ENCODE results near the gene GORASP1. TPM values are rescaled to one million over a fixed set of nuclear protein-coding genes. Genes with fewer than 3 reads are reported as not detected.

GORASP1 gene
- total and polyA plus RNA-seq, 4 donors, result 11.8 to 39.4 (median 19.3) TPM

- DNase-seq (ENCODE audit: low spot score), result no peak
- Histone ChIP-seq H3K9me3 (ENCODE audit: control insufficient read depth in 4 of 4, low read length in 3 of 4) (no peaks in the 10 kb centered on the region), H3K36me3 (ENCODE audit: control insufficient read depth in 4 of 4, insufficient read depth in 3 of 4, low read depth in 1 of 4, low read length in 3 of 4) (peaks cover 6 to 27% (median 20%) of the 10 kb centered on the region in 4 donors), H3K9ac (ENCODE audit: low read depth in 1 of 2, low read length in 2 of 2) (no peak overlapping the region), H3K4me3 (ENCODE audit: low read depth in 1 of 3, low read length in 3 of 3) (no peak overlapping the region), H3K27ac (ENCODE audit: low read depth in 1 of 2, low read length in 2 of 2) (no peak overlapping the region), H3K27me3 (ENCODE audit: control insufficient read depth in 4 of 4, insufficient read depth in 4 of 4, low read length in 3 of 4) (no peaks in the 10 kb centered on the region), H3K4me1 (ENCODE audit: control insufficient read depth in 4 of 4, insufficient read depth in 4 of 4, low read length in 3 of 4) (peaks cover 3 to 19% (median 12%) of the 10 kb centered on the region in 4 donors)
- TF ChIP-seq SP1 (IDR thresholded peaks at IDR 0.05) (no peak), FOXA1 (IDR thresholded peaks at IDR 0.05) (no peak), HNF4G (IDR thresholded peaks at IDR 0.05) (no peak), RAD21 (IDR thresholded peaks at IDR 0.05) (no peak), YY1 (IDR thresholded peaks at IDR 0.05) (no peak), MAX (IDR thresholded peaks at IDR 0.05) (no peak)
- 96% methylated on average over 10 of the region's 10 CpGs for WGBS
Observed at GRCh38 chr3:39137991-39138803, 30.8 kb upstream of the GORASP1 start.

GRCh38 chr3:39137435-39137936, 30.1 kb upstream of the GORASP1 start:
- H3K4me1 ChIP-seq (ENCODE audit: control insufficient read depth in 4 of 4, insufficient read depth in 4 of 4, low read length in 3 of 4), result peaks cover 3 to 13% (median 7%) of the 10 kb centered on the region in 4 donors
- WGBS, result 96% methylated on average over 18 of the region's 18 CpGs

GRCh38 chr3:39136533-39137434, 29.4 kb upstream of the GORASP1 start:
- Histone ChIP-seq H3K9me3 (ENCODE audit: control insufficient read depth in 4 of 4, low read length in 3 of 4) (no peaks in the 10 kb centered on the region), H3K36me3 (ENCODE audit: control insufficient read depth in 4 of 4, insufficient read depth in 3 of 4, low read depth in 1 of 4, low read length in 3 of 4) (peaks cover 3 to 14% (median 7%) of the 10 kb centered on the region in 4 donors), H3K4me3 (ENCODE audit: low read depth in 1 of 3, low read length in 3 of 3) (no peak overlapping the region), H3K9ac (ENCODE audit: low read depth in 1 of 2, low read length in 2 of 2) (no peak overlapping the region), H3K4me1 (ENCODE audit: control insufficient read depth in 4 of 4, insufficient read depth in 4 of 4, low read length in 3 of 4) (peaks cover 0 to 6% (median under 1%) of the 10 kb centered on the region in 4 donors), H3K27ac (ENCODE audit: low read depth in 1 of 2, low read length in 2 of 2) (no peak overlapping the region), H3K27me3 (ENCODE audit: control insufficient read depth in 4 of 4, insufficient read depth in 4 of 4, low read length in 3 of 4) (no peaks in the 10 kb centered on the region)
- WGBS, result 91% methylated on average over 21 of the region's 21 CpGs
- no peak for TF ChIP-seq ZBTB33 (IDR thresholded peaks at IDR 0.05)
- TF ChIP-seq NR2F2 (IDR thresholded peaks at IDR 0.05), result no peak
- no peak for TF ChIP-seq FOXA1 (IDR thresholded peaks at IDR 0.05)
- TF ChIP-seq RAD21 (IDR thresholded peaks at IDR 0.05), result no peak
- no peak for TF ChIP-seq YY1 (IDR thresholded peaks at IDR 0.05)
- DNase-seq (ENCODE audit: low spot score), result no peak

More at GRCh38 chr3:39137435-39137936, 30.1 kb upstream of the GORASP1 start:
- H3K9me3 ChIP-seq (ENCODE audit: control insufficient read depth in 4 of 4, low read length in 3 of 4), result no peaks in the 10 kb centered on the region
- TF ChIP-seq ATF3 (IDR thresholded peaks at IDR 0.05) (no peak), HNF4G (IDR thresholded peaks at IDR 0.05) (no peak), EGR1 (IDR thresholded peaks at IDR 0.05; ENCODE audit: low read depth in 2 of 2) (no peak)
- no peak overlapping the region for H3K4me3 ChIP-seq (ENCODE audit: low read depth in 1 of 3, low read length in 3 of 3)
- peaks cover 3 to 20% (median 13%) of the 10 kb centered on the region in 4 donors for H3K36me3 ChIP-seq (ENCODE audit: control insufficient read depth in 4 of 4, insufficient read depth in 3 of 4, low read depth in 1 of 4, low read length in 3 of 4)
- H3K27me3 ChIP-seq (ENCODE audit: control insufficient read depth in 4 of 4, insufficient read depth in 4 of 4, low read length in 3 of 4), result no peaks in the 10 kb centered on the region
- no peak overlapping the region for H3K9ac ChIP-seq (ENCODE audit: low read depth in 1 of 2, low read length in 2 of 2)
- H3K27ac ChIP-seq (ENCODE audit: low read depth in 1 of 2, low read length in 2 of 2), result no peak overlapping the region
- DNase-seq (ENCODE audit: low spot score), result no peak
